NT2/D1 (cell line): ENCODE results near the gene PAK6.

ENCODE experiments used
- DNase-seq: peaks from one replicate; pipeline ENCODE4 v3.0.0-alpha.2; 2011; ENCODE audit warnings: low read depth, low spot score
- H3K27me3 ChIP-seq: 2 replicates; pipeline ENCODE4 v1.6.0; 2011; ENCODE audit warnings: mild to moderate bottlenecking; ENCODE audit not compliant: insufficient read length, insufficient read depth
- H3K36me3 ChIP-seq: 2 replicates; pipeline ENCODE4 v1.6.1; 2011; ENCODE audit warnings: mild to moderate bottlenecking, low read length, mixed read lengths; ENCODE audit not compliant: insufficient read depth, insufficient read length
- H3K4me1 ChIP-seq: 2 replicates; pipeline ENCODE4 v1.5.1; 2011; ENCODE audit not compliant: insufficient read depth, insufficient read length
- H3K4me3 ChIP-seq: 2 replicates; pipeline ENCODE4 v1.5.1; 2011; ENCODE audit warnings: low read depth; ENCODE audit not compliant: insufficient read length
- H3K9ac ChIP-seq: 2 replicates; pipeline ENCODE4 v1.6.0; 2011; ENCODE audit warnings: low read depth; ENCODE audit not compliant: insufficient read length
- H3K9me3 ChIP-seq: 2 replicates; pipeline ENCODE4 v1.5.1; 2011; ENCODE audit warnings: mild to moderate bottlenecking, low read length; ENCODE audit not compliant: insufficient read depth
- SUZ12 ChIP-seq: IDR thresholded peaks from 2 replicates; pipeline ENCODE4 v1.6.1; 2011; ENCODE audit not compliant: insufficient read length, insufficient read depth; ENCODE audit errors: extremely low read depth
- YY1 ChIP-seq: IDR thresholded peaks from 2 replicates; pipeline ENCODE4 v1.6.1; 2011; ENCODE audit not compliant: insufficient read length, insufficient read depth
- ZNF274 ChIP-seq: IDR thresholded peaks from 2 replicates; pipeline ENCODE4 v1.6.1; 2011; ENCODE audit warnings: mild to moderate bottlenecking, low read depth, low read length

PAK6 gene

GRCh38 chr15:40275523-40275922, 36.7 kb downstream of the PAK6 start:
- Histone ChIP-seq H3K9ac (no peak overlapping the region), H3K4me1 (peaks cover 5% of the 10 kb centered on the region)

GRCh38 chr15:40275954-40276353, 37.1 kb downstream of the PAK6 start:
- DNase-seq, result no peak
- TF ChIP-seq SUZ12, result no peak
- H3K4me3 ChIP-seq, result no peak overlapping the region
- H3K27me3 ChIP-seq, result peaks cover 9% of the 10 kb centered on the region
- H3K4me1 ChIP-seq, result peaks cover 5% of the 10 kb centered on the region
- peaks cover 4% of the 10 kb centered on the region; the same call in 1 of the 2 replicates for H3K9me3 ChIP-seq
- no peak overlapping the region for H3K9ac ChIP-seq
- peaks cover 7% of the 10 kb centered on the region for H3K36me3 ChIP-seq

More at GRCh38 chr15:40275523-40275922, 36.7 kb downstream of the PAK6 start:
- Histone ChIP-seq H3K9me3 (peaks cover 4% of the 10 kb centered on the region; the same call in 1 of the 2 replicates), H3K4me3 (no peak overlapping the region), H3K27me3 (peaks cover 4% of the 10 kb centered on the region), H3K36me3 (peaks cover 7% of the 10 kb centered on the region)
- TF ChIP-seq SUZ12, result no peak
- no peak for TF ChIP-seq ZNF274
- TF ChIP-seq YY1, result no peak
- no peak for DNase-seq

DNA sequence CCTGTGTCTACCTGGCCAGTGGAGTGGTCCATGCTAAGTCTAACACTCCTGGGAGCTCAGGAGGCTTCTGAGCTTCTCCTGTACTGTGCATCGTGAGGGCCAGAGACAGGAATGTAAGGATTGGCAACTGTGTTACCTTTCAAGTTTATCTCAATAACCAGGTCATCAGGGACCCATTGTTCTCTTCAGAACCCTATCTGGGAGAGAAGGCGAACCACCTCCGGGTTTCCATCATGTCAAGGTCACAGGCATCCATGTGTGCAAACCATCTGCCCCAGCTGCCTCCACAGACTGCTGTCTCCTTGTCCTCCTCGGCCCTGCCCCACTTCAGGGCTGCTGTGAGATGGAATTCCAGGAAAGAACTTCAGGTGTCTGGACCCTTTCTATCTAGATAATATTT, 38.1 kb downstream of the PAK6 start:
- DNase-seq, result no peak
- Histone ChIP-seq H3K9me3 (peaks cover 4% of the 10 kb centered on the region; the same call in 1 of the 2 replicates), H3K36me3 (peaks cover 7% of the 10 kb centered on the region), H3K9ac (no peak overlapping the region), H3K4me3 (no peak overlapping the region), H3K4me1 (peaks cover 5% of the 10 kb centered on the region), H3K27me3 (peaks cover 16% of the 10 kb centered on the region)
- no peak for TF ChIP-seq ZNF274
- no peak for TF ChIP-seq SUZ12
- TF ChIP-seq YY1, result no peak

GRCh38 chr15:40277471-40277870, 38.6 kb downstream of the PAK6 start:
- H3K4me1 ChIP-seq, result peaks cover 5% of the 10 kb centered on the region

GRCh38 chr15:40278026-40278425, 39.2 kb downstream of the PAK6 start:
- no peak overlapping the region for H3K4me3 ChIP-seq
- H3K36me3 ChIP-seq, result peaks cover 7% of the 10 kb centered on the region
- DNase-seq, result no peak
- peaks cover 4% of the 10 kb centered on the region; the same call in 1 of the 2 replicates for H3K9me3 ChIP-seq
- peaks cover 5% of the 10 kb centered on the region for H3K4me1 ChIP-seq
- TF ChIP-seq YY1, result no peak
- no peak for TF ChIP-seq ZNF274
- no peak for TF ChIP-seq SUZ12
- H3K9ac ChIP-seq, result no peak overlapping the region
- H3K27me3 ChIP-seq, result peaks cover 23% of the 10 kb centered on the region

More at GRCh38 chr15:40277471-40277870, 38.6 kb downstream of the PAK6 start:
- H3K27me3 ChIP-seq, result peaks cover 21% of the 10 kb centered on the region
- no peak for TF ChIP-seq SUZ12
- TF ChIP-seq ZNF274, result no peak
- TF ChIP-seq YY1, result no peak
- peaks cover 4% of the 10 kb centered on the region; the same call in 1 of the 2 replicates for H3K9me3 ChIP-seq
- DNase-seq, result no peak
- H3K9ac ChIP-seq, result no peak overlapping the region
- no peak overlapping the region for H3K4me3 ChIP-seq
- H3K36me3 ChIP-seq, result peaks cover 7% of the 10 kb centered on the region

- Histone ChIP-seq H3K9me3 (no peaks in the 10 kb centered on the region), H3K36me3 (peaks cover 7% of the 10 kb centered on the region), H3K27me3 (peaks cover 35% of the 10 kb centered on the region), H3K4me3 (no peak overlapping the region), H3K9ac (peak overlapping the region; percentile 21), H3K4me1 (peaks cover 7% of the 10 kb centered on the region)
- TF ChIP-seq YY1 (no peak), SUZ12 (no peak), ZNF274 (no peak)
- DNase-seq, result no peak
These were observed 40.7 kb downstream of the PAK6 start for GRCh38 chr15:40279437-40280141.

DNA sequence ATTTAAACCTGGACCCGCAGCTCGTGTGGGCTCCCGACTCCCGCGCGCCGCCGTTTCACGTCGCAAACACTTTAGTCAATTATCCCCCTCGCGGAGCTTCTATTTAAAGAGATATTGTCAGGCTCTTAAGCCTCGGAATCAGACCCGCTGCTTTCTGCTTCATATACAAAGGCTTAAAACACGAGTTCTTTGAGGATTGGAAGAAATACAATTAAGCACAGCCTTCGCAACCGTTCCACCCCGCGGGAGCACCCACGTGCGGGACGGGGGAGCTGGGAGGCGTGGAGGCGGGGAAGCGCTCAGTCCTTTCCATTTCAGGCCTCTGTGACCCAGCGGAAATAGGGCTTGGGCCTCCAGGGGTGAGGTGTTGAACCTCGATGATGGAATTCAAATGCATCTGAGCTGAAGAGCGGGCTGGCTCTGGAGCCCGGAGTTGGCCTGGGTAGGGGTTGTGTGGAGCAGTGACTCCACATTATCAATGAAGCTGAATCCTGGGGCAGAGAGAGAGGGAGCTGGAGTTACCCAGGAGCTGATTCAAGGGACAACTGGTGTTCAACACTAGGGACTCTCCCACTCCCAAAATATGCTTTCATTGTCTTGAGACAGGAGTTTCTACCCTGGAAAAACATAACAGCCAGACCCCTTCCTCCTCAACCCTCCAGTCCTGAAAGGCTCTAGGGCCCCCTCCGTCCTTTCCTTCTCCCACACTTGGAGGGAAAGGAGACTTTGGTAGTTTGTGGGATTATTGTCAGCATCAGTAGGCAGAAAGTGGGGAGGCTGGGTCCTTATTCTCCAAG, 41.6 kb downstream of the PAK6 start:
- H3K4me3 ChIP-seq, result no peak overlapping the region

More for the DNA sequence above, 41.6 kb downstream of the PAK6 start:
- H3K4me1 ChIP-seq, result peaks cover 9% of the 10 kb centered on the region
- no peaks in the 10 kb centered on the region for H3K9me3 ChIP-seq
- no peak for DNase-seq
- H3K27me3 ChIP-seq, result peaks cover 35% of the 10 kb centered on the region
- H3K9ac ChIP-seq, result no peak overlapping the region
- peaks cover 7% of the 10 kb centered on the region for H3K36me3 ChIP-seq
- no peak for TF ChIP-seq SUZ12
- no peak for TF ChIP-seq YY1
- TF ChIP-seq ZNF274, result no peak
